Measurements from ENCODE around the gene GFI1.
"Not testable (repeated sequence)": the region's sequence is repeated elsewhere in the genome, so short reads cannot be mapped to it uniquely, and the experiment has no call there.

GRCh38 chr1:92434572-92434971 lies 52.2 kb downstream of the GFI1 start:
- not testable (repeated sequence) for TF ChIP-seq EP300 (IDR thresholded peaks at IDR 0.05; ENCODE audit: low read depth); CTCF (IDR thresholded peaks at IDR 0.05); POLR2A (IDR thresholded peaks at IDR 0.05)
